Measurements from ENCODE around the gene CTTN.

CTTN gene

DNA sequence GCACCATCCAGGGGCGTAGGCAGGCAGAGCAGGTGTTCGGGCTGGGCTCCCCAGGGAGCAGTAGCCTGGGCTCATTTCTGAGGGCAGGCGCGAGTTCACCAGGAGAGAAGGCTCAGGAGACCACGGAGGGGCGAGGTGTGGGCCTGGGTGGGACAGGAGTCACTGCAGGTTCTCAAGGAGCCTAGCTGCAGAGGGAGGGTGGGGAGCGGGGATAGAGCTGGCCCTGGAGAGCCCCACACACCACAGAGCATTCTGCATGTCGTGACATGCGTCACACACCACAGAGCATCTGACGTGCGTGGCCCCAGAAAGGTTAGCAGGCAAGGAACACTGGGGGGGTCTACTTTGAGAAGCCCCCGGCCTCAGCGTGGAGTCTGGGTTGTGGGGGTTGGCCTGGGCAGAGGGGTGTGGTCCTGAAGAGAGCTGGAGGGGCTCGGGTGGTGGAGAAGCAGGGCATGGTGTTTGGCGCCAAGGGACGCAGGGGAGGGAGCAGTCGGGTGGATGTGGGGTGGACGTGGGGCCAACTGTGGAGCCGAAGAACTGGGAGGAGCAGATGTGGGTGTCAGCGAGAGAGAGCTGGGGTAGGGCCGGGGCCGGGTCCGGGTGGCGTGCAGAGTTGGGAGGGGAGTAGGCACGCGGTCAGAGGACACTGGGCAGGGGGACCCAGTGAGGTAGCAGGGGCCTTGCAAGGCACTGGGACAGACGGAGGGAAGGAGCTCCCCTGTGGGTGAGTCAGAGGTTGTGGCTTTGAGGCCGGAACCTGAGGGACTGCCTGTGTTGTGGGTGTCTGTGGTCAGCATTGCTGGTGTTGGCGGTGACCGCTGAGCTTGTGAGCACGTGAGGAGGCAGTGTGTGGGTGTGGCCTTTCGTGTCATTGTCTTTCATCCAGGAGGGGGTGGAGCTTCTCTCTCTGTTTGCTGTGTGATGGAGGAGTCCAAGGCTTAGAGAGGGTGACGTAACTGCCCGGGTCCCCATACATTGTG is 25.5 kb downstream of the CTTN start:
- in situ Hi-C loops (cut with HindIII; ENCODE audit: low sequenced_read_pairs) = no loop called here

DNA sequence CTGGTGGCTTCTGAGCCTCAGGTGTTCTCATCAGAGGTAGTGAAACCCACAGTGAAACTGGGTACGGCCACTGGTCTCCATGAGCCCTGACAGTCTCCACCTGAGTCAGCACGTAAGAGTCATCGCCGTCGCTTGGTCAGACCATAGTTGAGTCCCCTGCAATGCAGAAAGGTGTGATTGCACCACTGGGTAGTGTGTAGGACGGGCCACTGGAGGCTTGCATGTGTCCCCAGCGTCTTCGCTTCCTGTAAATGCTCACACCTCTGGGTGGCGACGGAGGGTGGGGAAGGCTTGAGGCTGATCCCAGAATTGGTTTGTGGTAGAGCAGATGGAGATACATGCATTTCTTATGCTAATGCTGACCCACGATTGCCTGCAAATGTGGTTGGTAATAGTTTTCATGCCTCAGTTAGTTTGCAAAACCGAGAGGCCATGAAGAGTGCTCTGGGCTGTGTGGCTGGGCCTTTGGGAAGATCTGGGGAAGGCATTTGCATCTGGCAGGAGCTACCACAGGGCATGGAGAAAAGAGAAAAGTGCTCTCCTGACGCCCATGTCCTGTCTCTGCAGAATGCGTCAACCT is 26.5 kb downstream of the CTTN start:
- in situ Hi-C loops (cut with HindIII; ENCODE audit: low sequenced_read_pairs) = no loop called here

DNA sequence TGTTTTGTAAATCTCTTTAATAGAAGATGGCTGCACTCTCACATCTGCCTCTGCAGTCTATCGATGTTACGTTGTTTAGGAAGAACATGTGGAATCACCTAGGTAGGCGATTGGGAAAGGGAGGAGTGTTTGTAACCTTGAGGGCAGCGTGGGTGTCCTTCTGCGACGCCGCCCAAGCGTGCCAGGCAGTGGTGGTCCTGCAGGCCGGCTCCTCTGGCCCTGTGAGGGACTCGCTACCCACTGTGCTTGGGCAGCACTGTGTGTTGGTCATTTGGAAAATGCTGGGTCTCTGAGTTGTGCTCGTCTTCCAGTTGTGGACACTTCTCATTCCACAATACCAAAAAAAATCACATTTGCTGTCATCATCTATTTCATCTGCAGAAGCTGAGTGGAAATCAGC is 29.1 kb downstream of the CTTN start:
- in situ Hi-C loops (cut with HindIII; ENCODE audit: low sequenced_read_pairs) = no loop called here

DNA sequence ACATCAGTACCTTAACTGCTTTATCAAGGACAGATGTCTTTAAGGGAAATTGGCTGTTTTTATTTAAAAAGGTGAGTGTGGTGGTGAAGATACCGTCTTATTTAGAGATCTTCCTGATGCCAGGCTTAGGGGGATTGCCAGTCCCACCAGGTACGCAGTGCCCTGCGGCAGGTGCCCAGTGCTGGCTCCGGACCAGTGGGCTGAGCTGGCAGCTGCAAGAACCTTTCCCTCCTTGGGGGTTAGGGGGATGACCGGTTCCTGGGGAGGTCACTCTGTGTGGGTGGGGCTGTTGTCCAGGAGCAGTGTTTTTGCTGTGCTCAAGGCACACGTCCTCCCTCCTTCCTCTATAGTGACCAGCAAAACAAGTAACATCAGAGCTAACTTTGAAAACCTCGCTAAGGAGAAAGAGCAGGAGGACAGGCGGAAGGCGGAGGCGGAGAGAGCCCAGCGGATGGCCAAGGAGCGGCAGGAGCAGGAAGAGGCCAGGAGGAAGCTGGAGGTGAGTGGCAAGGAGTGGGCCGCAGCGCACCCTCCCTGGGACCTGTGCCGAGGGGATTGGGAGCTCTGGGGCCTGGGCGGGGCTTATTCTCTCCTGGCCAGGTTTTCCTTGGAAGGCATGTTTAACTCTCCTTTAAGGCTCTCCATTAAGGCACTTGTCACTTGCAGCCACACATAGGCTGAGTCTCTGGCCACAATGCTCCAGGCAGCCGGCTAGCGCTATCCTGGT is 30.5 kb downstream of the CTTN start:
- in situ Hi-C loops (cut with HindIII; ENCODE audit: low sequenced_read_pairs) = no loop called here

DNA sequence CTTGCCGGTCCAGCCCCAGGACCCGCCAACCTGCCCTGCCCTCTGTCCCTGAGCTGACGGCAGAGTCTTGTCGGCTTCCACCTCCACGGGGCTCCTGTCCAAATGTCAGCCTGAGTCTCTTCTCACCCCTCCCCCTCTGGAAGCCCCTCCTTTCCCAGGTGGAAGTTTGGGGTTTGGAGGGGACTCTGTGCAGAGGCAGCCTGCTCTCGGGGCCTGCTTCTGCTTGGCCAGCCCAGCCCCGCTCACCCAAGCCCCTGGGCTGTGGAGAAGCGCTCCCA is 31.0 kb downstream of the CTTN start:
- in situ Hi-C loops (cut with HindIII; ENCODE audit: low sequenced_read_pairs) = no loop called here

DNA sequence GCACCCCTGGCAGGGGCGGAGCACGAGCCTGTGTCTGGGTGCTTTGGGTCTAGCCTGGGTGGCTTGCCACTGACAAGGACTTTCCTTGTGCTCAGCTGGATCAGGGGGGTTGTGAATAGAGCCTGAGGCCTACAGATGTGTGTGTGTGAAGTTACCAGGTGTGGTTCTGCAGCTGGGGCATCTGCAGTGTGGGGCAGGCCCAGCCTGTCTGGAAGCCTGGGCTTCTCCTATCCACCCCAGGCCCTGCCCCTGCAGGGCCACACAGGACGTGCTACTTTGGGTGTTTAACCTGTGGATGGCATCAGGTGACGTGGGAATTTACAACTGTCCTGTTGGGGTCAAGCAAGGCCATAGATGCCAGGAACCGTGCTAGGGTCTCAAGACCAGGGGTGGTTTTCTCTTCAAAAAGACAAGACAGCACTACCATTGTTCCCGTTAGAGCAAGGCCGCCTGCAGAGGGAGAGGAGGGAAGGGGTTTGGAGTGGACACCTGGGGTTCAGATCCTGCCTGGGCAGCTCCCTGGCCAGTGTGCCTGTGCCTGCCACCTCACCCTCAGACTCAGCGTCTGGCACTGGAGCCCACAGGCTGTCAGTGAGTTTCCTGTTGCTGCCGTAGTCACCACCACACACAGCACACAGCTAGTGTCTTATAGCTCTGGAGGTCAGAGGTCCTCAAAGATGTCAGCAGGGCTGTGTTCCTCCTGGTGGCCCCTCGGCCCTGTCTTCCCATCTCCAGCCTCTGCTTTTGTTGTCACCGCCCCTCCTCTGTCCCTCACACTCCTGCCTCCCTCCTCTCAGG is 31.6 kb downstream of the CTTN start:
- in situ Hi-C loops (cut with HindIII; ENCODE audit: low sequenced_read_pairs) = no loop called here

DNA sequence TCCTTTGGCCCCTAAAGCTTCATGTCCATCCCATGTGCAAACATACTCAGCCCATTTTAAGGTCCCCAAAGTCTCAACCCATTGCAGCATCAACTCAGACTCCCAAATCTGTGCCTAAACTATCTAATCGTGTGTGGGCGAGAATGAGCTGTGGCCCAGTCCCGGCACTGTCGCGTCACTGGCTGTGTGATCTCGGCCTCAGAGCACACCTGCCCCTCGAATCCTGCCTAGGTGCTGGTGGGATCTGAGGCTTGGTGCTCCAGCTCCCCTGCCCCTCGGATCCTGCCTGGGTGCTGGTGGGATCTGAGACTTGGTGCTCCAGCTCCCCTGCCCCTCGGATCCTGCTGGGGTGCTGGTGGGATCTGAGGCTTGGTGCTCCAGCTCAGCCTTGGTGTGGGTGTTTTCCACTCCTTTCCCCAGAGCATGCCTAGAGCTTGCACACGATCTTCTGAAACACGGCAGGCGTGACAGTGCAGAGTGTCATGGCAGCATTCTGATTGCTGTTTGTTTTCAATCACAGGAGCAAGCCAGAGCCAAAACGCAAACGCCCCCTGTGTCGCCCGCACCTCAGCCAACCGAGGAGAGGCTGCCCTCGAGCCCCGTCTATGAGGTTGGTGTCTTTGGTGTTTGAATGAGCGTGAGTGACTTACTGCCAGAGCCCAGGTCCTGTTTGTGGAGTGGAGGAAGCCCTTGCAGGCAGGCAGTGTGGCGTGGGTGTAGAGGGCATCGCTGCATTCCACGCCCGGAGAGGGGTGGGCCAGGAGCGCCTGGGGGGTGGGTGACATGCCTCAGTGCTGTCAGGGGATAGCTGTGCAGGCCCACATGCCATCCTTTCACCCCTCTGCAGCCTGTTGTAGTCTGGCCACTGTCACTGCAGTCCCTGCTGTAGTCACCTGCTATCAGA is 32.6 kb downstream of the CTTN start:
- in situ Hi-C loops (cut with HindIII; ENCODE audit: low sequenced_read_pairs) = no loop called here

DNA sequence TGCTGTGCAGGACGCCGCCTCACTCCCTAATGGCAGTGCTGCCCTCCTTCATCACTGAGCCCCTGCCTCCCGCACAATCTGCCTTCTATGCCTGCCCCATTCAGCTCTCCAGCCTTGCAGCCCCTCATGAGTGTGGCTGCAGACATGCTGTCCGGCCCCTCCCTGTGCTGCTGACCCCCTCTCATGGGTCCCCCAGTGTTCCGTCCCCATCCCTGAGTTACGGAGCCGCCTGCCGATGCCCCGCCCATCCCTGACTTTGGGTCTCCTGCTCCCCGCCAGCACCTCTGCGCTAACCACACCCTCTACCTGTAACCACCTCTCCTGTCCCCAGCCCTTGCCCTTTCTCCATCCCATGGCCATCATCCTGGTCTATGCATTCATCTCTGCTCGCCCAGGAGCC is 33.3 kb downstream of the CTTN start:
- in situ Hi-C loops (cut with HindIII; ENCODE audit: low sequenced_read_pairs) = no loop called here

DNA sequence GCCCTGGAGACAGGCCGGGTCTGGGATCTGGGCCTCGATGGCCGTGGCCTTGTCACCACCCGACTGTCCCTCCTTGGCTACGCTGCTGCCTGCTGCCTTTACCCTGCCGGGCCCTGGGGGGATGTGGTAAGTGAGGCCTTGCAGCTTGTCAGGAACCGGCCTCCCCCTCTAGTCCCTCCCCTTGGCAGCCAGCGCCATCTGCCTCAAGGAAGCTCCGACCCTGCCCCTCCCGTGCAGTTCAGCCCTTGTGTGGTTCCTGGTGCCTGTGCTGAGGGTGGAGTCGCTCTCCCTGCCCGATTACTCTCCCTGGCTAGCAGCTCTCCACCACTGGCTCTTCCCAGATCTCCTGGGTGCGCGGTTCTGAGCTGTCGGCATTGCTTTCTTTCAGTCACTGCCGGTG is 33.7 kb downstream of the CTTN start:
- in situ Hi-C loops (cut with HindIII; ENCODE audit: low sequenced_read_pairs) = no loop called here

DNA sequence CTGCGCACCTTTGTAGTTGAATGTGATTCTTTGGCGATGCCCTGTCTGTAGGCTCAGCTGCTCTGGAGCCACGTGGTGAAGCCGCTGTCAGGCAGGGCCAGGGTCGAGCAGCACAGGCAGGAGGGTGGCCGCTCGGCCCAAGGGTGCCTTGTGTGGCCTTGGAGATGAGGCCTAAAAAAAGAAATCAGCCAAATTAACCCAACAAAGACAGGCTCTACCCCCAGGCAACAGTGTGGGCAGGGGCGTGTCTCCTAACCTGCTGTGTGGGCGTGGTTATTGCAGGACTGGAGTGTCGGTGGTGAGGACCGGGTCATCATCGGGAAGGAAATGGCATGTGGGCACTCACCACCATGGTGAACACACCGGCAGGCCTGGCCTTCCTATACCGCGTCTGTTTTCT is 34.3 kb downstream of the CTTN start:
- in situ Hi-C loops (cut with HindIII; ENCODE audit: low sequenced_read_pairs) = no loop called here

DNA sequence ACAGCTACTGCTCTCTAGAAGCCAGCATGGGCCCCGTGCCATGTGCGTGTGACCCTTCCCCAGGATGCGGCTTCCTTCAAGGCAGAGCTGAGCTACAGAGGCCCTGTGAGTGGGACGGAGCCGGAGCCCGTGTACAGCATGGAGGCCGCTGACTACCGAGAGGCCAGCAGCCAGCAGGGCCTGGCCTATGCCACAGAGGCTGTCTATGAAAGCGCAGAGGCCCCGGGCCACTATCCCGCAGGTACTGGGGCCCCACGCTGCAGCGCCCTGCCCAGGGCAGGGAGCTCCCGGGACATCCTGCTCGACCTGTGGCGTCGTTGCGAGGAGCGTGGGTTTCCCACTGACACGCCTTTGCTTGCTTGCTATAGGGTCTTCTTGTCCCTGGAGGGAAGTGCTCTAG is 34.7 kb downstream of the CTTN start:
- in situ Hi-C loops (cut with HindIII; ENCODE audit: low sequenced_read_pairs) = no loop called here

DNA sequence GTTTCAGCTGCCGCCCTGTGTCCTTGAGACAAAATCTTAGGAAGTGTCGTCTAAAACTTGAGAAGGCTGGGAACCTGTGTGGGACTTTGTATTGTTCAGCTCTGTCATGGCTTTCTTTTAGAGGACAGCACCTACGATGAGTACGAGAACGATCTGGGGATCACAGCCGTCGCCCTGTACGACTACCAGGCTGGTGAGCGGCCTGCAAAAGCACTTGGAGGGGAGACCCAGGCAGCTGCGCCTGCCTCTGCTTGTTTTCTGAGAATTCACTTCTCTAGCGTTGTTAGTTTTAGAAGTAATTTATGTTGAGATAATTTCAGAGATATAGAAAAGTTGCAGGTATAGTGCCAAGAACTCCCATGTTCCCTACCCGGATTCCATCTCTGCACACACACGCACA is 35.2 kb downstream of the CTTN start:
- in situ Hi-C loops (cut with HindIII; ENCODE audit: low sequenced_read_pairs) = no loop called here

DNA sequence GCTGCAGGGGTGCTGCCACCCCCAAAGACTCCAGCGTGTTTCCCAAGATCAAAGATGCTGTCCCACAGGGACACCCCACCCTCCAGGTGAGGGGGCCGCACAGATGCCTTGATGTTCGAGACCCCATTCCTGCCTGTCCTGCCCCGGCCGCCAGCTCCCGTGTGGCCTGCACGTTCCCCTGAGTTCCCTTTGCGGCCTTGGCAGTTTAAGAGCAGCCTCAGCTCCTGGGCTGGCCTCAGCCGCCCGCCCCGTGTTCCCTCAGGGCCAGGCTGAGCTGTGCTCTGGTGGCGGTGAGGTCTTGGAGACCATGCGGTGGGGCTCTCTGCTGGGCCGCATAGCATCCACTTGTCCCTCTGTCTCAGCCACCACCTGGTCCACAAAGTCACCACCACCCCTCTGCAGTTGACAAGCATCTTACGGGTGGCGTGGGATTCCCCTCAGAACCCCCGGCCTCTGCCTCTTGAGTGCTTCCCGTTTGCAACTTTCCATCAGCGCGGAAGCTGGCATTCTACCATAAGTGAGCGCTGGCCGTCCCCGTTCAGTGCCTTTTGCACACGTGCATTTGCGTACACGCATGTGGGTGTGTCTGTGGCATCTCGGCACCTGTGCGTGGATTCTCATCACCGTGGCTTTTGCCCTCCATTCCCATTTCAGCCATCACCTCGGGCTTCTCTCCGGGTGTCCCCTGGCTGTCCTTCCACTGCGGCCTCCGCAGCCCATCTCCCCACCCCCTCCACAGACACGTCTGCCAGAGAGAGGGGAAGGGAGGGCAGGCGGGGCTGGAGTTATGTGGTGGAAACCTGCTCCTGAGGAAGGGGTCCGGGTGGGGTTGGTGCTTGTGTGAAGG is 35.9 kb downstream of the CTTN start:
- in situ Hi-C loops (cut with HindIII; ENCODE audit: low sequenced_read_pairs) = no loop called here

DNA sequence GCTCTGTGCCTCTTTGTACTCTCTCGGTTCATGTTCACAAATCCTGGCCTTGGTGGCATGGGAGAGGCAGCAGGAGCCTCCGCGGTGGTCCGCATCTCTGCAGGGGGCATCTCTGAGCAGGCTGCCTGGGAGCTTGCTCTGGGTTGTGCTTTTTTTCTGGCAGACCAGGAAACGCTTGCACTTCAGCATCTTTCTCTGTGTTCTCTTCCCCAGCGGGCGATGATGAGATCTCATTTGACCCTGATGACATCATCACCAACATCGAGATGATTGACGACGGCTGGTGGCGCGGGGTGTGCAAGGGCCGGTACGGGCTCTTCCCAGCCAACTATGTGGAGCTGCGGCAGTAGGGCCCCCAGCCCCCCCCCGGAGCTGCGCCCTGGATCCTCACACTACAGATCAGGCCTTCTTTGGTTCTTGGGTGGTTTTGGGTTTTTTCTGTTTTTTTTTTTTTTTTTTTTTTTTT is 36.5 kb downstream of the CTTN start:
- in situ Hi-C loops (cut with HindIII; ENCODE audit: low sequenced_read_pairs) = no loop called here

DNA sequence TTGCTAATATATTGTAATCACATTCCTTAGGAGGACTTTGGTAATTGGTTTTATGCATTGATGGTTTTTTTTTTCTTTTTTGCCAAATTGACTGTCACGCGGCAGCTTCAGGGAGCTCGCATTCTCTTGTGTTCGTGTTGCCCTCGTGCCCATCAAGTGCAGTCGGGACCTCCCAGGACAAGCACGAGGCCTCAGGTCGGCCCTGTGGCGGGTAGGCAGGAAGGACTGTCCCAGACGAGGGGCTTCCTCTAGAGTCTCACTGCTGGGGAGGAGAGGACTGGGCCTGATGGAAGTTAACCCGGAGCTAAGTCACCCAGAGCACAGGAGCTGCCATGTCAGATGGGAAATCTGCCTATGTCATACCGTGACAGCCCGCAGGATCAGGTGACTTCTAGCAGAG is 37.0 kb downstream of the CTTN start:
- in situ Hi-C loops (cut with HindIII; ENCODE audit: low sequenced_read_pairs) = no loop called here

DNA sequence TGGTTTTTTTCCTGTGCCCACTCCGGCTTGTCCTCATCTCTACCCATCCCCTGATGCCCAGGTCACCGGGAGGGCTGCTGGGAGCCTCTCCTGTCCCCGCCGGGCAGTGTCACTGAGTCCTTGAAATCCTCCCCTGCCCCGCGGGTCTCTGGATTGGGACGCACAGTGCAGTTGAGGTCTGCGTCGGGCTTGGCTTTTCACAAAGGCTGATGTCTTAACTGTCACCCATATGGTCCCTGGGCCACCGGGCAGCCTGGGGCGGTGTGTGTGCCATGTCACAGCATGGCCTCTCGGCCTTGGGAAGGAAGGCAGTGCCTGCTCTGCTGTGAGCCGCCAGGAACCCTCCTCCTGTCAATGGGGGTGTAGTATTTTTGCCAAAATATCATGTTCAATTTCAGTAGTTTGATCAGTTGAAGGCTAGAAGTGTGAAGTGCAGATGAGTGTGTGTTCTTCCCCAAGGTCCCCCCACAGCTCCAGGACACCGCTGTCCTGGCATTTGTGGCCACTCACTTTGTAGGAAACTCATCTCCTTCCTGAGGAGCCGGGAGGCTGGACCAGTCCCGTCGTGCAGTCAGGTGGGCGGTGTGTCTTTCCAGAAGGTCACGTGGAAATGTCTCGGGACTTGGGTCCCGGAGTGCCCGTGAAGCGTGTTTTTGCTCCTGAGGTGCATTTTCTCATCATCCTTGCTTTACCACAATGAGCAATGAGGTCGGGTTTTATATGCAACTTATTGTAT is 37.6 kb downstream of the CTTN start:
- in situ Hi-C loops (cut with HindIII; ENCODE audit: low sequenced_read_pairs) = no loop called here

DNA sequence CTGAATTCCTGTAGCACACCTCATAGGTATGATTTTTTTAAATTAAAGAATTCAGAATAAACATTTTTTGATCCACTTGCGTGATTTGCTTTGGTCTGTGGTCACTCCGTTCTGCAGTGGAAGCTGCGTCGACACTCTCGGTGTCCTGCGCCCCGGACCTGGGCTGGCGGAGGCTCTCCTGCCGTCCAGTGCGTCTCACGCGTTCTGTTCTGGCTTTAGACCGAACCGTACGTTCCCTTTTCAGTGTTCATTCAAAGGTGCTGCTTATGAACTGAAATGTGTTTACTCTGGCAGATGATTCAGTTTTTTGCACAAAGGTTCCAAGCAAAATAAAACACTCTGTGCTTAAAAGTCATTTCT is 38.2 kb downstream of the CTTN start:
- in situ Hi-C loops (cut with HindIII; ENCODE audit: low sequenced_read_pairs) = no loop called here

DNA sequence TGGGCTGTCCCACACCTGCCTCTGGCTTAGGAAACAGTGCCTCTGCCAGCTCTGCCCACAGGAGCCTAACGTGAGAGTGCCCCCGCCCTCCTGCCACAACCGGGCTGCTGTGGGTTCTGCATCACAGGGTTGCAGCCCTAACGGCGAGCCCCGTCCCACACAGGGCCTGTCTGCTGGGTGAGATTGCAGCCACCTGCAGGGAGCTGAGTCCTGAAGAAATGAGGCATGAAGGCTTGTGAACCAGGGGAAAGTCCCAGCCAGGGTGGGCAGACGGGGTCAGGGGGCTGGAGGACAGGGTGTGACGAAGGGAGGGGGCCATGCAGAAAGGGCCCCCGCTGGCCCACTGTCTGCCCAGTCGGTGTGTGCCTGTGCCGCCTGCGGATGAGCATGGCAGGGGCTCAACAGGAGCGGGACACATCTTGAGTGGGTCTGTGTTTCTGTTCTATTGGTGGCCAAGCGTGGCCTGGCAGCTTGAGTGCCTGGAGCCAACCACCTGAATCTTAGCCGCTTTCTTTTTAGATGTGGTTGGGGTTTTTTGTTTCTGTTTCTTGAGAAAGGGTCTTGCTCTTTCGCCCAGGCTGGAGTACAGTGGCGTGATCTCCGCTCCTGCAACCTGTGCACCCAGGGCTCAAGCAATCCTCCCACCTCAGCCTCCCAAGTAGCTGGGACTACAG is 38.9 kb downstream of the CTTN start:
- in situ Hi-C loops (cut with HindIII; ENCODE audit: low sequenced_read_pairs) = no loop called here

All from endothelial cell of hepatic sinusoid (primary cell).